ENCODE measurements around the gene RDH8. TPM values are rescaled to one million over a fixed set of nuclear protein-coding genes. Genes with fewer than 3 reads are reported as not detected.

The RDH8 gene
- total RNA-seq, 1 experiment from 2014 or later: not detected

DNA sequence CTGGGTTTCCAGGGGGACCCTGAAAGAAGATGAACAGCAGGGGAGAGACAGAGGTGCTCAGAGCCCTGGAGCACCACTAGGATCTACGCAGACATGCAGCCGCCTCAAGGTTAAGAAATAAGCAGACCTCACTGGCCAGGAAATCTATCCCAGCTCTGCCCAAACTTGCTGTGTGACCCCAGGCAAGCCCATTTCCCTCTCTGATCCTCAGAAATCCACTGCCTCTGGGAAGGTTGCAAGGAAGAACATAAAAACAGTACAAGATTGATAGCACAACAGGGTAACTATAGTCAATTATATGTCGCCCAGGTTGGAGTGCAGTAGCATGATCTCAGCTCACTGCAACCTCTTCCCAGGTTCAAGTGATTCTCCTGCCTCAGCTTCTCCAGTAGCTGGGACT lies 23.8 kb upstream of the RDH8 start:
- Histone ChIP-seq H3K9me3 (ENCODE audit: low read length) (no peaks in the 10 kb centered on the region), H2AFZ (ENCODE audit: low read length) (no peak overlapping the region), H4K20me1 (ENCODE audit: low read length) (no peaks in the 10 kb centered on the region), H3K4me3 (ENCODE audit: low read length) (no peak overlapping the region), H3K36me3 (ENCODE audit: low read depth, low read length) (no peaks in the 10 kb centered on the region), H3K27me3 (ENCODE audit: low read length) (peaks cover 7% of the 10 kb centered on the region), H3F3A (ENCODE audit: low read length, unreplicated experiment) (no peaks in the 10 kb centered on the region), H3K9me2 (replicated peaks; ENCODE audit: low read length) (no peaks in the 10 kb centered on the region), H3K27ac (ENCODE audit: low read length) (no peak overlapping the region), H3K9ac (ENCODE audit: low read length) (no peak overlapping the region), H3K4me1 (ENCODE audit: insufficient read depth, low read length) (no peaks in the 10 kb centered on the region), H3K79me2 (ENCODE audit: low read length) (no peaks in the 10 kb centered on the region), H3K4me2 (ENCODE audit: low read length) (no peak overlapping the region)
- no TSS peak for BruUV-seq (replicated peaks)
- TF ChIP-seq CTCF (conservative IDR thresholded peaks at IDR 0.05; ENCODE audit: low read depth, low read length): no peak
- no peak for TF ChIP-seq EZH2phosphoT487 (IDR thresholded peaks at IDR 0.05; ENCODE audit: borderline replicate concordance, low read length)
- no peak for TF ChIP-seq EZH2 (IDR thresholded peaks at IDR 0.05; ENCODE audit: low read length, unreplicated experiment)
- POLR2A ChIA-PET (ENCODE audit: unreplicated experiment): no interaction called here
- no peak for ATAC-seq
- CTCF ChIA-PET: interaction anchor here (0.6 kb wide), 2 partner anchors 9 to 11 kb away, joined by 3 to 5 read pairs; no protein-coding TSS in a partner anchor
- no peak for DNase-seq
- intact Hi-C loops (cut with micrococcal nuclease): no loop called here

DNA sequence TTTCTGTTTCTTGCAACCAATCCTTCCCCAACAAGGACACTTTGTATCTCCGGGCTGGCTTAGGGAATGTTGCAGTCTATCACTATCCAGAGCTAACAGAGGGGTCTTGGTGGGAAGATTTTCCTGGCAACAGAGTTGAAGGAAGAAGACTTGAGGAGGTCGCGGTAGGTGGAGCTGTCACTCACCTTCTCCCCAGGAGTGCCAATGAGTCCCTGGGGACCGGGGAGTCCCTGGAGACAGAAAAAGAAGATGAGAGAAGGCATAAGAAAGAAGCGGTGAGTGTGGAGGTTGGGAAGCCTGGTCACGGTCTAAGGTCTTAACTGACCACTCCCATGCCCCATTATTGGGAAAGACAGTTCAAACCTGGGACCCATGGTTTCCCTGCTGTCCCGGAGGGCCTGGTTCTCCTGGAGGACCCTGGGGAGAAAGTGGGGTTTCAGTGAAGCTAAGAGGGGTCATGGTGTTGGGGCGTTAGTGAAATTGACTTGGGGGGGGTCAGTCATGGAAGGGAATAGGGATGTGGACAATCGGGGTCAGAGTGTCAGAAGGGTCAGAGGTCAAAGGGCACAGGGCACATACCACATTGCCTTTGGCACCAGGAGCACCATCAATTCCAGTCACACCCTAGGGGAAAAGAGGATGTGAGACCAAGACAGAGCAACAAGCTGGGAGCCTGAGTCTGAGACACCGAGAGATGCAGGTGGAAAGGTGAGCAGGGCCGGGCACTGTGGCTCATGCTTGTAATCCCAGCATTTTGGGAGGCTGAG lies 21.7 kb upstream of the RDH8 start:
- BruUV-seq (replicated peaks): no TSS peak
- Histone ChIP-seq H3K9me3 (ENCODE audit: low read length) (no peaks in the 10 kb centered on the region), H3K4me2 (ENCODE audit: low read length) (no peak overlapping the region), H3K4me3 (ENCODE audit: low read length) (no peak overlapping the region), H3K79me2 (ENCODE audit: low read length) (no peaks in the 10 kb centered on the region), H3K27ac (ENCODE audit: low read length) (no peak overlapping the region), H3K27me3 (ENCODE audit: low read length) (peaks cover 5% of the 10 kb centered on the region; the same call in 1 of the 2 replicates), H3K36me3 (ENCODE audit: low read depth, low read length) (no peaks in the 10 kb centered on the region), H3K9ac (ENCODE audit: low read length) (no peak overlapping the region), H3F3A (ENCODE audit: low read length, unreplicated experiment) (no peaks in the 10 kb centered on the region), H3K4me1 (ENCODE audit: insufficient read depth, low read length) (no peaks in the 10 kb centered on the region), H3K9me2 (replicated peaks; ENCODE audit: low read length) (no peaks in the 10 kb centered on the region), H4K20me1 (ENCODE audit: low read length) (no peaks in the 10 kb centered on the region), H2AFZ (ENCODE audit: low read length) (no peak overlapping the region)
- intact Hi-C loops (cut with micrococcal nuclease): no loop called here
- CTCF ChIA-PET: no interaction called here
- no peak for ATAC-seq
- TF ChIP-seq EZH2 (IDR thresholded peaks at IDR 0.05; ENCODE audit: low read length, unreplicated experiment) (no peak), EZH2phosphoT487 (IDR thresholded peaks at IDR 0.05; ENCODE audit: borderline replicate concordance, low read length) (no peak), CTCF (conservative IDR thresholded peaks at IDR 0.05; ENCODE audit: low read depth, low read length) (no peak)
- POLR2A ChIA-PET (ENCODE audit: unreplicated experiment): no interaction called here
- no peak for DNase-seq

DNA sequence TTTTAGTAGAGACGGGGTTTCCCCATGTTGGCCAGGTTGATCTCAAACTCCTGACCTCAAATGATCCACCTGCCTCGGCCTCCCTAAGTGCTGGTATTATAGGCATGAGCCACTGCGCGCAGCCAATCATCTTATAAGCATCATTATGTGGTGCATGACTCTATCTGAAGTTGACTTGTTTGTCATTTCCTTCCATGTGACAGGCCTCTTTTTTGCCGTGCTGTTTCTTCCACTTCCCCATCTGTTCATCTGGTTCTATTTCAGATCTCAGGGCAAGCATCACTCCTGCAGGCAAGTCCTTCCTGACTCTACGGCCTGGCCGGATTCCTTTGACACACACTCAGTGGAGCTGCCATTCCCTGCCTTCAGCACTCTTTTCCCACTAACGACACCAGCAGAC lies 18.2 kb upstream of the RDH8 start:
- H3K27ac ChIP-seq (ENCODE audit: low read length): no peak overlapping the region
- POLR2A ChIA-PET (ENCODE audit: unreplicated experiment): no interaction called here
- ATAC-seq: no peak
- H3K27me3 ChIP-seq (ENCODE audit: low read length): peaks cover 19% of the 10 kb centered on the region
- no peaks in the 10 kb centered on the region for H4K20me1 ChIP-seq (ENCODE audit: low read length)
- H3K4me1 ChIP-seq (ENCODE audit: insufficient read depth, low read length): peaks cover 3% of the 10 kb centered on the region; the same call in 1 of the 2 replicates
- no peaks in the 10 kb centered on the region for H3K9me2 ChIP-seq (replicated peaks; ENCODE audit: low read length)
- no peak for DNase-seq
- intact Hi-C loops (cut with micrococcal nuclease): loop anchor here (5.0 kb wide), 1 partner anchor 48 kb away; no protein-coding TSS in a partner anchor
- H3K4me3 ChIP-seq (ENCODE audit: low read length): no peak overlapping the region
- TF ChIP-seq CTCF (conservative IDR thresholded peaks at IDR 0.05; ENCODE audit: low read depth, low read length) (no peak), EZH2phosphoT487 (IDR thresholded peaks at IDR 0.05; ENCODE audit: borderline replicate concordance, low read length) (no peak), EZH2 (IDR thresholded peaks at IDR 0.05; ENCODE audit: low read length, unreplicated experiment) (no peak)
- H3K9me3 ChIP-seq (ENCODE audit: low read length): no peaks in the 10 kb centered on the region
- CTCF ChIA-PET: no interaction called here
- H3F3A ChIP-seq (ENCODE audit: low read length, unreplicated experiment): no peaks in the 10 kb centered on the region
- no TSS peak for BruUV-seq (replicated peaks)
- H3K9ac ChIP-seq (ENCODE audit: low read length): no peak overlapping the region
- H2AFZ ChIP-seq (ENCODE audit: low read length): no peak overlapping the region
- H3K4me2 ChIP-seq (ENCODE audit: low read length): no peak overlapping the region
- no peaks in the 10 kb centered on the region for H3K36me3 ChIP-seq (ENCODE audit: low read depth, low read length)
- H3K79me2 ChIP-seq (ENCODE audit: low read length): no peaks in the 10 kb centered on the region

All from PC-3 (cell line).